Duodenal mucosa (tissue), 2 donors: ENCODE measurements around the gene RRAD.

Experiments
- H3K27ac ChIP-seq: one replicate; pipeline ENCODE4 v1.7.0; 2013; ENCODE audit warnings: low read depth, low read length
- H3K27me3 ChIP-seq, 2 donors: one replicate each; pipeline ENCODE4 v1.7.0; 2013; ENCODE audit warnings: low read length in 2 of 2, control low read depth in 1 of 2; ENCODE audit not compliant: insufficient read depth in 2 of 2, control insufficient read depth in 1 of 2
- H3K36me3 ChIP-seq, 2 donors: one replicate each; pipeline ENCODE4 v1.7.0; 2013; ENCODE audit warnings: low read length in 2 of 2, control low read depth in 1 of 2; ENCODE audit not compliant: insufficient read depth in 2 of 2, control insufficient read depth in 1 of 2
- H3K4me1 ChIP-seq, 2 donors: one replicate each; pipeline ENCODE4 v1.7.0; 2013; ENCODE audit warnings: low read length in 2 of 2, control low read depth in 1 of 2; ENCODE audit not compliant: insufficient read depth in 2 of 2, control insufficient read depth in 1 of 2
- H3K4me3 ChIP-seq, 2 donors: one replicate each; pipeline ENCODE4 v1.7.0; 2013; ENCODE audit warnings: low read length in 2 of 2, low read depth in 1 of 2
- H3K9ac ChIP-seq, 2 donors: one replicate each; pipeline ENCODE4 v1.7.0; 2013; ENCODE audit warnings: low read length in 2 of 2, low read depth in 1 of 2
- H3K9me3 ChIP-seq, 2 donors: one replicate each; pipeline ENCODE4 v1.7.0; 2013; ENCODE audit warnings: low read length in 2 of 2, control low read depth in 1 of 2; ENCODE audit not compliant: control insufficient read depth in 1 of 2

The RRAD gene

GRCh38 chr16:66950971-66951790, 25.8 kb upstream of the RRAD start:
- H3K36me3 ChIP-seq: no peaks in the 10 kb centered on the region
- H3K4me3 ChIP-seq: no peak overlapping the region
- no peak overlapping the region for H3K27ac ChIP-seq
- no peak overlapping the region for H3K9ac ChIP-seq
- H3K9me3 ChIP-seq: peaks cover 0 to 4% of the 10 kb centered on the region in 2 donors
- H3K4me1 ChIP-seq: peaks cover 25 to 35% of the 10 kb centered on the region in 2 donors
- no peaks in the 10 kb centered on the region for H3K27me3 ChIP-seq

GRCh38 chr16:66950437-66950836, 25.1 kb upstream of the RRAD start:
- Histone ChIP-seq H3K9ac (no peak overlapping the region), H3K4me1 (peaks cover 24 to 36% of the 10 kb centered on the region in 2 donors), H3K36me3 (no peaks in the 10 kb centered on the region), H3K4me3 (no peak overlapping the region), H3K9me3 (peaks cover 0 to 4% of the 10 kb centered on the region in 2 donors), H3K27ac (no peak overlapping the region), H3K27me3 (no peaks in the 10 kb centered on the region)

- no peaks in the 10 kb centered on the region for H3K27me3 ChIP-seq
- H3K4me1 ChIP-seq: peaks cover 24 to 38% of the 10 kb centered on the region in 2 donors
- H3K9me3 ChIP-seq: peaks cover 0 to 4% of the 10 kb centered on the region in 2 donors
- peak overlapping the region in 1 of 2 donors; percentile 20 for H3K9ac ChIP-seq
- H3K4me3 ChIP-seq: no peak overlapping the region
- no peaks in the 10 kb centered on the region for H3K36me3 ChIP-seq
- H3K27ac ChIP-seq: no peak overlapping the region
These were observed 24.1 kb upstream of the RRAD start for GRCh38 chr16:66949472-66949871.

- Histone ChIP-seq H3K27me3 (no peaks in the 10 kb centered on the region), H3K9me3 (peaks cover 0 to 4% of the 10 kb centered on the region in 2 donors), H3K9ac (peak overlapping the region; percentile 20 to 35), H3K4me1 (peaks cover 22 to 35% of the 10 kb centered on the region in 2 donors), H3K36me3 (peaks cover 3 to 6% of the 10 kb centered on the region in 2 donors), H3K4me3 (peak overlapping the region; percentile 60 to 65), H3K27ac (no peak overlapping the region)
These were observed 23.5 kb upstream of the RRAD start for GRCh38 chr16:66948837-66949225.

GRCh38 chr16:66948134-66948836, 22.9 kb upstream of the RRAD start:
- no peaks in the 10 kb centered on the region for H3K27me3 ChIP-seq
- peaks cover 16 to 30% of the 10 kb centered on the region in 2 donors for H3K4me1 ChIP-seq
- no peak overlapping the region for H3K27ac ChIP-seq
- peaks cover 0 to 4% of the 10 kb centered on the region in 2 donors for H3K9me3 ChIP-seq
- H3K9ac ChIP-seq: peak overlapping the region; percentile 20 to 35
- peak overlapping the region; percentile 60 to 65 for H3K4me3 ChIP-seq
- peaks cover 8 to 11% of the 10 kb centered on the region in 2 donors for H3K36me3 ChIP-seq

GRCh38 chr16:66947302-66948065, 22.1 kb upstream of the RRAD start:
- H3K4me3 ChIP-seq: peak overlapping the region; percentile 60 to 65
- H3K36me3 ChIP-seq: peaks cover 16 to 19% of the 10 kb centered on the region in 2 donors
- H3K9ac ChIP-seq: peak overlapping the region; percentile 20 to 35
- H3K27ac ChIP-seq: no peak overlapping the region
- peaks cover 0 to 4% of the 10 kb centered on the region in 2 donors for H3K9me3 ChIP-seq
- no peaks in the 10 kb centered on the region for H3K27me3 ChIP-seq
- peaks cover 11 to 23% of the 10 kb centered on the region in 2 donors for H3K4me1 ChIP-seq

GRCh38 chr16:66946974-66947301, 21.6 kb upstream of the RRAD start:
- Histone ChIP-seq H3K27ac (no peak overlapping the region), H3K36me3 (peaks cover 19 to 25% of the 10 kb centered on the region in 2 donors), H3K9ac (no peak overlapping the region), H3K4me1 (peaks cover 11 to 25% of the 10 kb centered on the region in 2 donors), H3K27me3 (no peaks in the 10 kb centered on the region), H3K9me3 (peaks cover 0 to 4% of the 10 kb centered on the region in 2 donors), H3K4me3 (no peak overlapping the region)

- H3K9me3 ChIP-seq: peaks cover 0 to 3% of the 10 kb centered on the region in 2 donors
- H3K4me3 ChIP-seq: no peak overlapping the region
- no peak overlapping the region for H3K9ac ChIP-seq
- H3K27ac ChIP-seq: no peak overlapping the region
- no peaks in the 10 kb centered on the region for H3K27me3 ChIP-seq
- peaks cover 11 to 29% of the 10 kb centered on the region in 2 donors for H3K4me1 ChIP-seq
- peaks cover 23 to 29% of the 10 kb centered on the region in 2 donors for H3K36me3 ChIP-seq
These were observed 21.2 kb upstream of the RRAD start for GRCh38 chr16:66946541-66946940.

- no peaks in the 10 kb centered on the region for H3K9me3 ChIP-seq
These were observed 20.6 kb upstream of the RRAD start for GRCh38 chr16:66945939-66946338.

More at GRCh38 chr16:66945939-66946338, 20.6 kb upstream of the RRAD start:
- Histone ChIP-seq H3K36me3 (peaks cover 29 to 35% of the 10 kb centered on the region in 2 donors), H3K27me3 (no peaks in the 10 kb centered on the region), H3K27ac (no peak overlapping the region), H3K4me1 (peaks cover 11 to 35% of the 10 kb centered on the region in 2 donors), H3K4me3 (no peak overlapping the region), H3K9ac (no peak overlapping the region)
